CD4-positive, alpha-beta T cell treated with Interleukin-4 for 4 hours (primary cell): Measurements from ENCODE around the gene PLPP4.

ENCODE experiments used
- DNase-seq: peaks from one replicate; pipeline ENCODE4 v3.0.0-alpha.2; 2020

The PLPP4 gene

DNA sequence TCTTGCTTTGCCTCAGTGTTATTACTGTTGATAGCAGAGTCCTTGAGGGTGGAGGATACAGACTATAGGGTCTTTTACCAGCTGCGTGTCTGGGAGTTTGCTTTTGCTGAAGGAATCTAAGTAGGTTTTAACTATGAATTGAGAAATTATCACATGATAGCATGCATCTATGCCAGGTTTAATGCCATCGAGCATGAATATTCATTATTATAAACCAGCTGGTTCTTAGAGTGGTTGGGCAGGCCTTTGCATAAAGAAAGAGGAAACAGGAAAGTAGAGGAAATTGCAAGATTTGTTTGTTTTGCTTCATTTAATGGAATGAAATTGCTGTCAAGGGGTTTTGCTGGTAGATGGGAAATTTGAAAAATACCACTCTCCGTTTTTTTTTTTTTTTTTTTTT lies 70.7 kb downstream of the PLPP4 start:
- no peak for DNase-seq

DNA sequence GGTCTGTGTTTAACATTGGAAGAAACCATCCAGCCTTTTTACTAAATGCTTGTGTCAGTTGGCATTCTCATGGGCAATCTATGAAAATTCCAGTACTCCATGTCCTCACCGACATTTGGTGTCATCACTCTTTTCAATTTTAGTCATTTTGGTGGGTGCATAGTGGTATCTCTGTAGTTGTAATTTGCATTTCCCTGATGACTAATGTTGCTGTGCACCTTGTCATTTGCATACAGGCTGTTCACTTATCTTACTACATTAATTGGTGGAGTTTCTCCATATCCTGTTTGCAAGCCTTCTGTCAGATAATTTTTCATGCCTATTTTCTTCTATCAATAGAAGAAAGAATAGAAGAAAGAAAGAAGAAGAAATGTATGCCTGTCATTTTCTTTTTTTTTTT lies 73.7 kb downstream of the PLPP4 start:
- DNase-seq: no peak

GRCh38 chr10:120538091-120538490 lies 81.1 kb downstream of the PLPP4 start:
- DNase-seq: no peak

- DNase-seq: no peak
Observed at GRCh38 chr10:120539076-120539475, 82.0 kb downstream of the PLPP4 start.

DNA sequence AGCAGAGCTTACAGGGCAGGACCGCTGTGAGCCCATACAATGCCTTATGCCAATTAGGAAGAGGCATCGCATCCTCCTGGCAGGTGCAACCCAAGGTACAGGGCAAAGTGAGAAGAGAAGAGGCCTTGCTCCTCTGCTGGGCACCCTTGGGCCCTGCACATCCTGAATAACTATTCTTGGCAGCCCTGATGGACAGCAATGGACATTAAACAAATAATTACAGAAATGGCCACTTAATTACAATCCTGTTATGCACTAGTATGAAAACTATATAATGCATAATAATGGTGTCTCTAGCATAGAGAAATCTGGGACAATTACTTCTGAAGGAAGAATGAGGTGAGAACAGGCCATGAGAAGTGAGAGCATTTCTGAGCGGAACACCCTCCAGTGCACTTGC lies 83.5 kb downstream of the PLPP4 start:
- no peak for DNase-seq

GRCh38 chr10:120541984-120542383 lies 85.0 kb downstream of the PLPP4 start:
- DNase-seq: no peak

DNA sequence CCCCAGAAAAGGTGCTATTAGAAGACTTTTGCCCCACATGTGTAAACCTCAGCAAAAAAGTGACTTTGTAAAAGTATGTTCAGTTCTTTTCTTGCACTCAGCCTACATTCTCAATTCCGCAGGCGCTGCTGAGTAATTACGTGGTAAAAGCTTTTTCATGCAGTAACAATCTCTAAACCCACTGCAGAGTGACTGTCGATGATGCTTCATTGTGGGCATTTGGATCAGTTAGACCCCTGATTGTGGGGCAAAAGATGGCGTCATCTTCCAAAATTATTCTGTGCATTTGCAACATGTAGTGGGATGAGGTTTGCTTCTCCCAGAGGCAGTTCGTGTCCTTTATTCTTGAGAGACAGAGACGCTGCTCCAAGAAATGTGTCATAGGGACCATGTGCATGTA lies 85.6 kb downstream of the PLPP4 start:
- DNase-seq: no peak

DNA sequence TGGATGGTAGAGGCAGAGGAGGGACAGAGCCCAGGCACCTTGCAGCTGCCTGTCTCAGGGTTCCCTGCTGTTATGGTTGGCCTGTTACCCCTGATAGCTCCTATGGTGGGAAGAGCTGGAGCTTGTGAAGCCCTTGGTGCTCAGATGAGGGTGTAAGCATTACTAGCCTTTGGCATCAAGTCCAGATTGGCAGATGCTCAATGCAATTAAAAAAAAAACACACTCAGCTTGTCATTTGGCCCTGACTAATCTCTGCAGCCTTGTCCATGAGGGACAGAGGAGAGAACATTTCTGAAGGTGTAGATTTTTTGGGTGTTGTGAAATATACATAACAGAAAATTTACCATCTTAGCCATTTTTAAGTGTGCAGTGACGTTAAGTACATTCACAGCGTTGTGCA lies 86.3 kb downstream of the PLPP4 start:
- no peak for DNase-seq

DNA sequence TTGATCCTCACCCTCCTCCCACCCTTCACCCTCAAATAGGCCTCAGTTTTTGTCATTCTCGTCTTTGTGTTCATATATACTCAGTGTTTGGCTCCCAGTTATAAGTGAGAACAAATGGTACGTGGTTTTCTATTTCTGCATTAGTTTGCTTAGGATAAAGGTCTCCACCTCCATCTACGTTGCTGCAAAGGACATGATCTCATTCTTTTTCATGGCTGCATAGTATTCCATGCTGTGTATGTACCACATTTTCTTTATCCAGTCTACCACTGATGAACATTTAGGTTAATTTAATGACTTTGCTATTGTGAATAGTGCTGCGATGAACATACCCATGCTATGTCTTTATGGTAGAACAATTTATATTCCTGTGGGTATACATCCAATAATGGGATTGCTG lies 91.2 kb downstream of the PLPP4 start:
- no peak for DNase-seq

GRCh38 chr10:120552262-120552661 lies 95.2 kb downstream of the PLPP4 start:
- no peak for DNase-seq

GRCh38 chr10:120553911-120554310 lies 96.9 kb downstream of the PLPP4 start:
- no peak for DNase-seq

- DNase-seq: no peak
Observed at GRCh38 chr10:120555436-120555835, 98.4 kb downstream of the PLPP4 start.

DNA sequence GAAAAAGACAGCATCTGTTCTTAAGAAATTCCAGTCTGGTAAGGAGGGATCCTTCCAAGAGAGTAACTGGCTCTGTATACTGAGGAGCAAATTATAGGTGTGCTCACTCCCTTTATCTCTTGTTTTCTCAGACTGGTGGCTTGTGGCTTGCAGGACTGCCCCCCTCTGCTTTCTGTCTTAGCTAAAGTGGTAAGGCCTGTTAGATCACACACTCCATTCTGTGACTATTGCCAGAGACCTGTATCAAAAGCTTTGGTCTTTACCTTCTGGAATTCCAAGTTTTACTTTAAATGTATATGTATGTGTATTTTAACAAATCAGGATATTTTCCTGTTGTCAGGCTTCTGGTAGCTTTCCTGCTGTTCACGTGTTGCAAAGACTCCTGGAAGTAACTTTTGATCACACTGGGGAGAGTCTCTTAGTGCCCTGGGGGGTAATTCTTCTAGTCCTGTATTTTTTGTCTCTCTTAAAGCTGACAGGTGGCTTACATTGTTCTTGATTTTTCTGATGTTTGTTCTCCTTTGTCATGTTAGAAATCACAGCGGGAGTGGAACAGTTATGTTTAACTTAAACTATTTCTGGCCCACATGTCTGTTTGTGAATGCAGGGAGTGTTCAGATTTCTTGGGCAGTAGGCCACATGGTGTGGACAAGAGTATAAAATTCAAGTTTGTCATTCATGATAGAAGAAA lies 99.0 kb downstream of the PLPP4 start:
- DNase-seq: no peak

DNA sequence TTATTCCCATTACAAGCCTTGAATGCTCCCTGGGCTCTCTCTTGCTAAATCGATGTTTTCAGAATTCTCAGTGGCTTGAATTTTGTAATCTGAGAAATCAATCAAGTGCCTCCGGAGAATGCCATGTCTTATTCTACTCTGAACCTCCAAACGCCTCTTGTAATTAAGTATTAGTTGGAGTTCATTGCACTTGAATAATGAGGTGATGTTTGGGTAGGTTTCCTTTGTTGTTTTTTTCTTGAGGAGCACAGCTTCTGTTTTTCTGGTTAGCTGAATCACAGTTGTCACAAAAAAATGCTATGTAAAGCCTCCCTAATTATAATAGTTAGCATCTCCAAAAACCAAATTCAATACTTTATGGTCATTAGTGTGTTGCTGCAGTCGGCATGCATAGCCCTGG lies 100.3 kb downstream of the PLPP4 start:
- no peak for DNase-seq

DNA sequence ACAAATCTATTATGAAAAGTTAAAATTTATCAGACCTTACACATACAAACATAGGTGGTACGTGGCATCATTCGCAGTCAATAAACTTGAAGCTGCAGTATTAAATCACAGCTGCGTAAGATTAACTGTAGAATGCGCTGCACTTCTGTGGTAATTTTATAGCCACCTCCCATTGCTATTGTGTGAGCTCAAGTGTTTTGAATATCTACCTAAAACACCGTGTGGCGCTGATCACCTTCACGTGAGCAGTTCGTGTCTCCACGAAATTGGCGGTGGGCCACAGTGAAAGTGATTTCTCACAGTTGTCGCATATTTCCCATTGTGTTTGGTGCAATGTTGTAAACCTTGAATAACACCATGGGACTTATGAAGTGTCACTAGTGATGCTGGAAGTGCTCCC lies 102.8 kb downstream of the PLPP4 start:
- no peak for DNase-seq

DNA sequence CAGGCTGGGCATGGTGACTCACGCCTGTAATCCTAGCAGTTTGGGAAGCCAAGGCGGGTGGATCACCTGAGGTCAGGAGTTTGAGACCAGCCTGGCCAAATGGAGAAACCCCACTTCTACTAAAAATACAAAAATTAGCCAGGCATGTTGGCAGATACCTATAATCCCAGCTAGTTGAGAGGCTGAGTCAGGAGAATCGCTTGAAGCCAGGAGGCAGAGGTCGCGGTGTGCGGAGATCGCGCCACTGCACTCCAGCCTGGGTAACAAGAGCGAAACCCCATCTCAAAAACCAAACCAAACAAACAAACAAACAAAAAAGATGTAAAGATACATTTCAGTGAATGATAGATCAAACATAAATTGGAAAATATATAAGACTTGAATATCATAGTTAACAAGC lies 105.9 kb downstream of the PLPP4 start:
- DNase-seq: no peak

GRCh38 chr10:120570418-120570817 lies 113.4 kb downstream of the PLPP4 start:
- DNase-seq: no peak

DNA sequence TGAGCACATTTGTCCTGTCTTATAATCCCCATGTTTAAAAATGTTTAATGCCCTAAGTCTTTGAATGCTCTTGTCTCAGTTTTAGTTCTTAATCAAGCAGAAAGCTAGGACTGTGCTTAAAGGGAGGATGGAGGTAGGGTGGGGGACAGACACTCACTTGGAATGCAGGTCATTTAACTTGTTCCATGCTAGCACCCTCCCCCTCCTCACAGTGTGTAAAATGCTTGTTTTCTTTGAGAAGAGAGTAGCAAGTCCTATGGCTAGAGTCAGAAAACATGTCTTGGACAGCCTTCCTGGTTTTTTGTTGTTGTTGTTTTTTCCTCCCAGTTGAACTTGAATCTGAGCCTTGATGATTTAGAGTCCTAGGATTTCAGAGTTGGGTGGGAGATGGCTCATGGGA lies 114.2 kb downstream of the PLPP4 start:
- DNase-seq: no peak

DNA sequence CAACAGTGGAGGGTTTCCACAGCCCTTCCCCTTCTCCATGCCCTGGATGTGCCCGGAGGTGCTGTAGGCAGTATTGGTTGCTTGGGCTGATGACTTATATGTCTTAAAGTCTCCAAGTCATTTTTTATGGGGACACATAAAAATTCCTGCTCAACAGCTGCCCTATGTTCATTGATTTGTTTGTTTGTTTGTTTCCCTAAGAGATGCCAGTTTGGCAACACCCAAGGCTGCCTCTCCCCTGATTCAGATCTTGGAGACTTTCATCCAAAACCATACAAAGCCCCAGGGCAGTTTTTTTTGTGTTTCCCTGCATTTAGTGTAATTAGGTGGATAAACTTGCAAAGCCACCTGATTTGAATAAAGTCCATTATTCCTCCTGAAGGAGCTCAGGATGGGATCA lies 115.3 kb downstream of the PLPP4 start:
- no peak for DNase-seq

DNA sequence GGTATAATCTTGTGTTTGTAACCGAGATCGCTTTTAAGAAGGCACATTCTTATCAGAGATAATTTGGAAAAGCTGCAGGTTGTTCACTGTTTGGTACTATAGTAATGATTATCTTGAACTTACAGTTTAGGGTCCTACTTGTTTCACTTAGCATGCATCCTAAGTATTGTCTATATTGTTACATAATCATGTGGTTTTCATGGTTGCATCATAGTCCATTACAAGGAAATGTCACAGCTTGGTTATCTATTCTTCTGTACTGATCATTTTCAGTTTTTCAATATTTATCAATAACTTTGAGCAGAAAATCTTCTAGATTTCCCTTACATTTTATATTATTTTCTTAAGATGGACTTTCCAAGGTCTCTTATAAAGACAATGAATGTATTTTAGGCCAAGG lies 116.3 kb downstream of the PLPP4 start:
- DNase-seq: no peak

GRCh38 chr10:120574981-120575380 lies 118.0 kb downstream of the PLPP4 start:
- DNase-seq: no peak

GRCh38 chr10:120575411-120575810 lies 118.4 kb downstream of the PLPP4 start:
- DNase-seq: no peak

DNA sequence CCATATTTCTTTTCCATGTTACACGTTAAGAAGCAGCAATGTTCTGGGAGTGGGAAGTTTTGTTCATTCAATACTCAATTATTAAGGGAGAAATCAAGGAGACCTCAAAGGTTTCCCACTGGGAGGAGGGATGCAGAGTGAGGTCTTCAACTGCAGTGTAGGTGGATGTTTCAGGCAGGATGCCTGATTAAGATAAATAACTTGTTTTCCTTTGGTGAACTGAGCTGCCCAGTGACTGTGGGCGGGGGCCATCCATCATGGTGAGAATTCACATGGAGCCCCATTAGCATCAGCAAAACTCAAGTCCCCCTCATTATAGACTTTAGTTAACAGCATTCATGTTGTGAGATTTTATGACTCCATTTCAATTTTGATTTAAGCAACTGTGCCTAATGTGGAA lies 121.1 kb downstream of the PLPP4 start:
- DNase-seq: no peak

- no peak for DNase-seq
Observed at GRCh38 chr10:120578890-120579289, 121.9 kb downstream of the PLPP4 start.
